HS-27A (cell line): ENCODE measurements around the gene FAM222B.
"Not testable (repeated sequence)": the region's sequence is repeated elsewhere in the genome, so short reads cannot be mapped to it uniquely, and the experiment has no call there.

ENCODE experiments used
- DNase-seq: peaks from one replicate; pipeline ENCODE4 v3.0.0-alpha.2; 2012; ENCODE audit warnings: low read depth, missing footprints

Gene FAM222B

GRCh38 chr17:28726627-28727491, 115.7 kb downstream of the FAM222B start:
- DNase-seq = no peak

- no peak for DNase-seq
Observed at GRCh38 chr17:28726226-28726626, 116.4 kb downstream of the FAM222B start, which contains the start of gene TLCD1. TLCD1 (minus strand) TSS chr17:28726233; CDS start chr17:28726097, 136 bp downstream.

- DNase-seq = no peak
Observed at GRCh38 chr17:28725660-28726225, 116.8 kb downstream of the FAM222B start.

- DNase-seq = no peak
Observed at GRCh38 chr17:28725166-28725659, 117.4 kb downstream of the FAM222B start.

- no peak for DNase-seq
Observed at GRCh38 chr17:28724500-28725165, 118.0 kb downstream of the FAM222B start.

- DNase-seq = not testable (repeated sequence)
Observed at GRCh38 chr17:28723836-28724499, 118.6 kb downstream of the FAM222B start.

GRCh38 chr17:28723159-28723835, 119.3 kb downstream of the FAM222B start:
- no peak for DNase-seq

GRCh38 chr17:28722417-28723158, 120.0 kb downstream of the FAM222B start:
- DNase-seq = no peak

GRCh38 chr17:28720997-28721329, 121.6 kb downstream of the FAM222B start:
- DNase-seq = not testable (repeated sequence)

- DNase-seq = no peak
Observed at GRCh38 chr17:28720247-28720996, 122.2 kb downstream of the FAM222B start.

GRCh38 chr17:28719021-28719433, 123.6 kb downstream of the FAM222B start:
- no peak for DNase-seq

GRCh38 chr17:28718333-28719020, 124.1 kb downstream of the FAM222B start:
- DNase-seq = no peak

GRCh38 chr17:28717578-28718332, 124.8 kb downstream of the FAM222B start, which contains the start of gene RAB34:
RAB34 (minus strand) TSS chr17:28717868; CDS start chr17:28717266, 602 bp downstream.
- DNase-seq = no peak

GRCh38 chr17:28716740-28717577, 125.6 kb downstream of the FAM222B start:
- DNase-seq = no peak

- DNase-seq = no peak
Observed at GRCh38 chr17:28715217-28715616, 127.4 kb downstream of the FAM222B start.

- DNase-seq = no peak
Observed at GRCh38 chr17:28714281-28714680, 128.3 kb downstream of the FAM222B start.

GRCh38 chr17:28712705-28713415, 129.7 kb downstream of the FAM222B start:
- DNase-seq = no peak
